GM12873 (cell line): ENCODE data around the gene SLC46A1.

Experiments
- TF ChIP-seq, protein P1 (sequence below): IDR thresholded peaks from 2 replicates; pipeline ENCODE4 v1.5.1; 2012; ENCODE audit warnings: low read depth, mild to moderate bottlenecking, moderate library complexity, low read length, control low read depth; ENCODE audit not compliant: insufficient read depth; ENCODE audit errors: missing control alignments

Gene SLC46A1

DNA sequence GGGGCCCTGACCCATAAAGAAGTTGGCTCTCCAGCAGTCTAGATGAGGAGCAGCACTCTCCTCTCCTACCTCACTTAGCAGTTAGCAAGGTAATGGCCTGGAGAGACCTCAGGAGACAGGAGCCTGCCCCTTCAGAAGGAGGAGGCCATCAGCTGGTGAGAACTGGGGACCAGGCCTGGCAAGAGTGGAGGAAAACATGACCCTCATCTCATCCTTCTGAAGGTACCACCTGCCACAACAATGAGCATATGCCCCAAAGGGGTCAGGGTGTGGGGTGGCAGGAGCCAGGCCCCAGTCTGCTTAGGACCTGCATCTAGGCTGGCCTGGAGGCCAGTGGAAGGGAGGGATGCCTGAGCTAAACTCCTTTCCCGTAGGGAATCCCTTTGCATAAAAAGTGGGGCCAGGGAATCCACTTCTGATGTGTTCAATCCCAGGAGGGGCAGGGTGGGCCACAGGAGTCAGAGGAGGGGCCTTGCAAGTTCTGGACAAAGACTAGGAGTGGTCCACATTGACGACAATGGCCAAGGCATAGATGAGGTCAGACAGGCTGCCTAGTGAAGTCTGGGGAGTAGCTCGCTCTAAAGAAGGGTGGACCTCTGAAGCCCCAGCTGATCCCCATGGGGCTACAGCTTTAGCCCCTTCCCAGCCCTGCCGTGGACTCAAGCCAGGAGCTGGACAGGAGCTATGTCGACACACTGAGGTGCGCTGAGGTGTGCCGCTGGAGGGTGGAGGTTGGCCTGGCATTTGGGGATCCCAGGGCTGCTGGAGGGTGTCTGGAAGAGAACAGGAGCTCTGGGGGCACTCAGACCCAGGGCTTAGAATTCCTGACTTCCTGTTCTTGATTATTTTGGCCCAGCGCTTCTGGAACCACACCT lies 42.0 kb downstream of the SLC46A1 start:
- TF ChIP-seq, protein P1, sequence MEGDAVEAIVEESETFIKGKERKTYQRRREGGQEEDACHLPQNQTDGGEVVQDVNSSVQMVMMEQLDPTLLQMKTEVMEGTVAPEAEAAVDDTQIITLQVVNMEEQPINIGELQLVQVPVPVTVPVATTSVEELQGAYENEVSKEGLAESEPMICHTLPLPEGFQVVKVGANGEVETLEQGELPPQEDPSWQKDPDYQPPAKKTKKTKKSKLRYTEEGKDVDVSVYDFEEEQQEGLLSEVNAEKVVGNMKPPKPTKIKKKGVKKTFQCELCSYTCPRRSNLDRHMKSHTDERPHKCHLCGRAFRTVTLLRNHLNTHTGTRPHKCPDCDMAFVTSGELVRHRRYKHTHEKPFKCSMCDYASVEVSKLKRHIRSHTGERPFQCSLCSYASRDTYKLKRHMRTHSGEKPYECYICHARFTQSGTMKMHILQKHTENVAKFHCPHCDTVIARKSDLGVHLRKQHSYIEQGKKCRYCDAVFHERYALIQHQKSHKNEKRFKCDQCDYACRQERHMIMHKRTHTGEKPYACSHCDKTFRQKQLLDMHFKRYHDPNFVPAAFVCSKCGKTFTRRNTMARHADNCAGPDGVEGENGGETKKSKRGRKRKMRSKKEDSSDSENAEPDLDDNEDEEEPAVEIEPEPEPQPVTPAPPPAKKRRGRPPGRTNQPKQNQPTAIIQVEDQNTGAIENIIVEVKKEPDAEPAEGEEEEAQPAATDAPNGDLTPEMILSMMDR: no peak

DNA sequence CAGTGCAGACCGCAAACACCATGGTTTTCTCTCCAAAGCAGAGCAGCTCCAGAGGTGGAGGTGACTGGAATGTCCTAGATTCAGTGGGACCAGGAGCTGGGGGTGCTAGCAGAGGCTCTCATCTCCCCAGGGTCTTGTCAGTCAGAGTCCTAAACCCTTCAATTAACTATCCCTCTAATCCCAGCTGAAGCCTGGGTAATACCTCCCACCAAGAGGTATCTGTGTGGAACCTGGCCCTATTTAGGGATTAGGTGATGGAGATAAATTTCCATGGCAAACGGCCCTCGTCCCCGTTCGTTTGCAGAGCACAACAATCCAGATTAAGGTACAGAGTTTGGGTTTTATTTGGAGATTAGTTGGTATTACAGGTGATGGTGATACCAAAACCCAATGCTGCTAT lies 42.8 kb downstream of the SLC46A1 start:
- TF ChIP-seq, protein P1: no peak

DNA sequence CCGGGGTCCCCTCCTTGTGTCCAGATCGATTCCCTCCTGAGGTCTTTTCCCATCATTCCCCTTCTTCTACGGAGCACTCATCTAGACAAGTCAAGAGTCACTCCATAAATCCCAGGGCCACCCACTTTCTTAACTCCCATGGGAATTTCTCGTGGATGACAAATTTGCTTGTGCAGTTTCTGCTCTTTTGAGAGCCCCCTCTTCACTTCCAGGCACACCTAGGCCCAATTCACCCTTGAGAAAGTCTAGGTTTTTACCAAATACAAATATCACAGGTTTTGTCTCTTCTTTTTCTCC lies 48.2 kb downstream of the SLC46A1 start:
- TF ChIP-seq, protein P1: no peak

DNA sequence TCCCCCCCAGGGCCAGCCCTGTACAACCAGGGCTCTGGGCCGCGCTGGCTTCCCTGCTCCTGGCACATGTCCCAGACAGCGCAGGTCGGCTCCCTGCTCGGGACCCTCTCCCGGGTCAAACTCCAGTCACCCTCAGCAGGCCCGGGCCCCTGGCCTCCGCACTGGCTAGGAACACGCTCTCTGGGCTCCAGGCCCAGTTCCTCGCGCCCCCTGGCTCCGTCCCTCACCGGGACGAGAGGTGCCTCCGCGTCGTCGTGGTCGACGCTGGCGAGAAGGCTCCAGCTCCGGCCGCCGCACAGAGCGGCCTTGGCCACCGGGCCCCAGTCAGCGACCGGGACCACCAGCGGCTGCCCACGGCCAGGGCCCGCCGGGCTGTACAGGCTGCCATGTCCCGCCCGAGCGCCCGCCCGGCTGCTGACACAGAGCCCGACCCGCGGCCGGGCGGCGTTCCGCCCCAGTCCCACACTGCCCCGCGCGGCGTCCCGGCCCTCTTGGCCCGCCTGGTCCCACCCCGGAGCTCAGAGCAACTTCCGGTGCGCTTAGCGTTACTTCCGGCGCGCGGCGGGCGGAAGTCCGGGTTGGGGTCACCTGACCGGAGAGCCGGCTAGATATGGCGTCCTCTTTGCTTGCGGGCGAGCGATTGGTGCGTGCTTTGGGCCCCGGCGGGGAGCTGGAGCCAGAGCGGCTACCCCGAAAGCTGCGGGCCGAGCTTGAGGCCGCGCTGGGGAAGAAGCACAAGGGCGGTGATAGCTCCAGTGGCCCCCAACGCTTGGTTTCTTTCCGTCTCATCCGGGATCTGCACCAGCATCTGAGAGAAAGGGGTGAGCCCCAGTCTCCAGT lies 48.7 kb downstream of the SLC46A1 start, which contains the start of gene POLDIP2:
POLDIP2 (minus strand) TSS at position 467 of the 840 bp plus-strand sequence; CDS start at position 388, 79 bp downstream.
- TF ChIP-seq, protein P1: no peak

DNA sequence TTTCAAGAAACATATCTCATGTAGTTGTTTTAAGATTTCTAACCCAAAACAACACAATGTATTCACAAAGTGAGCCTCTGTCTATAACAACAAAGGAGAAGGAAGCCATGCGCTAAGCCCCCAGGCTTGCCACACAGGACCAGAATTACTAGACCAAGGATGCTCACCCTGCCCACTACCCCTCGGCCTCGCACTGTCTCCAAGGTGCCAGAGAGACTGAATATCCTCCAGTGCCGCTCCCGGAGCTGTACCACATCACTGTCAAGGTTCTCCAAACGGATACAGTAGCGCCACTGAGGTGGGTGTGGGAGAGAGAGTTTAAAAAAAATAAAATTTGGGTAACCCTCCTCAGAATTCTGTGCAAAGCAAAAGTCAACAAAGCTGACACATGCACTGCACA lies 55.7 kb downstream of the SLC46A1 start:
- TF ChIP-seq, protein P1: no peak

DNA sequence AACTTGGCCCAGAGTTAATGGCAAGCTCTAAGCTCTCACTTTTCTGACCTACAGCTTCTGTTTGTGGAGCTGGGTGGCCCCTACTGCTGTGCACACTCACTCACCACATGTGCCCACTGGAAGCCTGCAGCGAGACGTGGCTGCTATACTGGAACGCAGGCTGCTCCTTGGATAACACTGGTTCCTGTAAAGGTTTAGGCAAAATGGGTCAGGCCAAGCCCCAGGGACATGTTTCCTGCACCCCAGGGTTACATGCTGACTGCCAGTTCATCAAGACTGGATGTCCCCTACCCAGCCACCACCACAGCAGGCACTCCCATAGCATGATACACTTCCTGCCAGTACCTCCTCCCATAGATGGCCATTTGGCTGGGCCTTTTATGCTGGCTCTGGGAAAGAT lies 57.0 kb downstream of the SLC46A1 start:
- TF ChIP-seq, protein P1: no peak

DNA sequence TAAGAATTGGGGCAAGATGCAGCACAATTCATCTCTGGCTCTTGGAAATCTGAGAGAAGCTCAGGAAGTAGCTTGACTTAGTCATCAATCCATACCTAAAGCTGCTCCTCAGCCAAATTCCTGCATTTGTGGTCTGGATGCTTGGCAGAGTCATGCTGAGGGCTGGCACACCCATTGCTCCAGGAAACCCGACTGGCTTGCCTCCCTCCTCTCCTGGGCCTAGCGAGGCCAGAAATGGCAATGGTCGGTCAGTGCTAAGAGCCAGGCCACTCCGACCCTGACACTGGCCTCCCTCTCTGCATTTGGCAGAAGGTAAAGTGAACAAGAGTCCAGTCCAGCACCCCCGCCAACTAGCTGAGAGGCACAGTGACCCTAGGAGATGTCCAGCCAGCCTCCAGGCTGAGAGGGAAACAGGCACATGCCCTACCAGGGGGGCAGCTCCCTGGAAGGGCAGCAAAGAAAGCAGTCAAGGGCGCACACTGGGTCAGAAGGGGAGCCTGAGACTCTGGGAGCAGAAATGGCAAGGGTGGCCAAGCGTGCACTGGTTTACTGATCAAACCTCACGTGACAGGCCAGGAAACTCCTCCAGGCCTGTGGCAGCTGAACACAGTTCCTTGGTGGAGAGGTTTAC lies 58.6 kb downstream of the SLC46A1 start:
- TF ChIP-seq, protein P1: no peak
